T-helper 9 cell (primary cell): ENCODE results near the gene PTPRF.
A peak's percentile ranks its signal among the peaks of the same experiment; 100 is the strongest.

Experiments
- DNase-seq: peaks from one replicate; pipeline ENCODE4 v3.0.0-alpha.2; 2020

The PTPRF gene

DNA sequence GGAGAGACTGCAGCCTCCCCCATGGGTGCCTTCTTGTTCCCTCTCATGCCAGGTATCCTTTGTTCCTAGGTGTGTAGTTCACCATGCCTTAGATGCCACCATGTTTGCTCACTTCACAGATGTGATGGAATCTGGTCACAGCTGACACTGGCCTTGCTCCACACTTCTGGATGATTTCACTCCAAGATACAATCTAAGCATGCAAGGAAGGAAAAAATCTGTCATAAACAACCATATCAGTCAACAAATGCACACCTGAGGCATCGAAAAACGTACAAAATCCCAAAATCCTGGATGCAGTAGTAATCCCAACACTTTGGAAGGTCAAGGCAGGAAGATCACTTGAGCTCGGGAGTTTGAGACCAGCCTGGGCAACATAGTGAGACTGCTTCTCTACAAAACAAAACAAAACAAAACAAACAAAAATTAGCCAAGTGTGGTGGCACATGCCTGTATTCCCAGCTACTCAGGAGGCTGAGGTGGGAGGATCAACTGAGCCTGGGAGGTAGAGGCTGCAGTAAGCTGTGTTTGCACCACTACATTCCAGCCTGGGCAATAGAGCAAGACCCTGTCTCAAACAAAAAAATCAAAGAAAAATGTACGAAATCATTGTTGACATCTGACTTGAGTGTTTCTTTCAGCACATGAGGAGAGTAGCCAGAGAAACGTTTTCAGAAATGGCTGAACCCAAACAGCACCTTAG lies 17.1 kb upstream of the PTPRF start:
- no peak for DNase-seq

DNA sequence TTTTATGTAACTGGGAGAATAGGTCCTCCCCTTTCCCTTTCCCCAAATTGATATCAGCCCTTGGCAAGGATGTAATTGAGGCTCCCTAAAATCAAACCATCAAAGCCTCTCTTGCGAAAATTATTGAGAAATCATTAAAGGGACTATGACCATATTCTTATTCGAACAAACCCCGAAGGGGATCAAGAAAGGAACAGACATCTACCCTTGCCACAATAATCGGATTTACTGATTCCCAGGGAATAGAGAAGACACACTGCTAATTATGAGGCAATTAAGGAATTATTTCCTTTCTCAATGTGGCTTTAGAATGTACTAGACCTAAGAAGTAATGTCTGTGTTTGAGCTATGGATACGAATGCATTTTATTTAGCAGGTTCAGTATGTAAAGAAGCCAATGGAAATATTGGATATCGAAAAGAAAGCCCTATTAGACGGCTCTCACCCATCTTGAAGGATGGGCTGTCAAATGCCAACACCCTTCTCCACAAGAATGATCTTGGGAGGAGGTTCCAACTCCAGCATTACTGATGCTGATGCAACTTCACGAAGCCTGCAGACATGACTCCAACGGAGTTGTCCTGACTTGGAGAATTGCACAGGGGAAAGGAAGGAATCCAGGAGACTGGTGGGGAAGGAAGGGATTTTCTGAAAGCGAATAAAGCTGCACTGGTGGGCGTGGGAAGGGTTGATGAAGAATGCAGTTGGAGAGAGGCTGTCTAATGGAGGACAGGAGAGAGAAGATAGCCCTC lies 11.6 kb upstream of the PTPRF start:
- DNase-seq: no peak

GRCh38 chr1:43520100-43520778 lies 10.4 kb upstream of the PTPRF start:
- DNase-seq: no peak

GRCh38 chr1:43521078-43521477 lies 9.6 kb upstream of the PTPRF start:
- DNase-seq: no peak

GRCh38 chr1:43521756-43522155 lies 8.9 kb upstream of the PTPRF start:
- no peak for DNase-seq

- DNase-seq: no peak
Observed at GRCh38 chr1:43522431-43522775, 8.3 kb upstream of the PTPRF start.

GRCh38 chr1:43522776-43523480 lies 7.8 kb upstream of the PTPRF start:
- DNase-seq: no peak

GRCh38 chr1:43524804-43525203 lies 5.9 kb upstream of the PTPRF start:
- DNase-seq: no peak

GRCh38 chr1:43526002-43526401 lies 4.7 kb upstream of the PTPRF start:
- DNase-seq: no peak

DNA sequence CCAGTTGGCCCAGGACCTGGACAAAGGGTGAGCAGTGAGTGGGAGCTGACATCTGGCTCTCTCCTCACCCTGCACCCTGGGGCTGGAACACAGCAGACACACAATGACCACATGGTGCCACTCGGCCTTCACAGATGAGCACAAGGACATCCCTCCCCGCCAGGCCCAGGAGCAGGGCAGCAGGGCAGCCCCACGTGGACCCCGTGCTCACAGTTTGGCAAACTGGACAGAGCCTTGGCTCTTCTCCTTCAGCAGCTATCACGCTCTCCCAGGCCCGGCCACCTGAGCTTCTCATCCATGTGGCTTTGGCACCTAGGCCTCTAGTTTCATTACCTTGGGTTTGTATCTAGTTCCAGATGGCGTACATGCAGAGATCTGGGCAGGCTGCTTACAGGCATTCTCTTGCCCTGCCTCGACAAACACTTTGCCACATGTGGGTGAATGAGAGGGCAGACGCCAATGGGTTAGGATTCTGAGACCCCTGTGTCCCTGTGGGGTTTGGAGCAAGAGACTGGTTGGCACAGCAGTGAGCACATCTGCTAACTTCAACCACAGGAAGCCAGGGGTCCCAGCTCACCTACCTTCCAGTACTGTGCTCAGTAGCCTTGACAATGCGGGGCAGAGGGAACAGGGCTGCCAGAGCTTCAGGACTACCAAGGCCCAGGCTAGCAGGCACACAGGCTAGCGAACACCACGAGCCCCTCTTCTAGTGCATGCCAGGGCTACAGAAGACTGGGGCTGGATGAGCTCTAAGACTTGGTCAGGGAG lies 3.4 kb upstream of the PTPRF start:
- DNase-seq: no peak

GRCh38 chr1:43529206-43529731 lies 1.4 kb upstream of the PTPRF start:
- peak; percentile 82 for DNase-seq

DNA sequence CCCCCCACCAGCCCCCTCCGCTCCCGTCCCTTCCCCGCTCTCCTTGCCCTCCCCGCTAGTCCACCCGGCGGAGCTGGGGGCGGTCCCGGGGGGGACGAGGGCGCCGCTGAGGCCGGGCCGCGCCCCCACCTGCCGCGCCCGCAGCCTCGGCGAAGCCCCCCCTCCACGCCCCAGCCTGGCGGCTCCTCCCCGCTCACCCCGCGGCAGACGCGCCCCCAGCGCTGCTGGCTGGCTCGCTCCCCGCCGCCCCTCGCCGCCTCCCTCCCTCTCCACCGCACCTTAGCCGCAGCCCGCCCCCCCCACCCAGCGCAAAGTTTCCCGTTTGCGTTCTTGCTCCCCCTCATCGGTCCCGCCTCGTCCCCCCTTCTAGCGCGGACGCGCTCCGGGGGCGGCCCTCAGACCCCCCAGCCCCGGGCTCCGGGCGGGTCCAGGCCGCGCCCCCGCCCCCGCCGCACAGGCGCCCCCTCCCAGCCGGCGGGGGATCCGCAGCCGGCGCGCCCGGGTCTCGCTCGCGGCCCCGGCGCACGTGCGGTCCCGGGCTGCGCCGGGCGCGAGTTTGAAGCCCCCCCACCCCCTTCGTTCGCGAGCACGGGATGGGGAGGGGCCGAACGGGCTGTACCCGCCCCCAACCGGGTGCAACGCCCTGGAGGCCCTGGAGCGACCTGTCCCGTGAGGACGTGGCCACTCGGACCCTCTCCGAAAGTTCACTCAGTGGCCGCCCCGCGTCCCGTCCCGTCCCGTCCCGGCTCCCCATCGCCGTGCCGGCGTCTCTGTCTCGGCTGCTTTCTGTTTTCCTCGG lies 623 bp downstream of the PTPRF start:
- no peak for DNase-seq

GRCh38 chr1:43531906-43532584 lies 1.4 kb downstream of the PTPRF start:
- no peak for DNase-seq

DNA sequence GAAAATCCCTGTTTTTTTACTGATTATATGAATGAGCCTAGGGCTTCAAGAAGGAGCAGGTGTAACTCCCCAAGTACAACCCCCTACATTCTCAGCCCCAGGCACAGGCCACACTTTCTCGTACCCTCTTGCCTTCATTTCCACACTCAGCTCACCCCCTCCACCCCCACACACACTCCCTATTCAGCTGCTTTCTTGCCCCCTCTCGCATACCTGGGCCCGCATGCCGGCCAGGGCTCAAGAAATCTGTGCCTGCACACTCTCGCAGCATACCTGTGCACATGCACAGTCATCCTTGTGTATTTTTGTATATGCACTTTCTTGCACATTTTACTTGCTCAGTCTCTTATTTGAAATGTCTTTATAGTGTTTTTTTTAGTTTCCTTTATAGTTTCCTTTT lies 2.0 kb downstream of the PTPRF start:
- no peak for DNase-seq

- no peak for DNase-seq
Observed at GRCh38 chr1:43533584-43533983, 2.9 kb downstream of the PTPRF start.

DNA sequence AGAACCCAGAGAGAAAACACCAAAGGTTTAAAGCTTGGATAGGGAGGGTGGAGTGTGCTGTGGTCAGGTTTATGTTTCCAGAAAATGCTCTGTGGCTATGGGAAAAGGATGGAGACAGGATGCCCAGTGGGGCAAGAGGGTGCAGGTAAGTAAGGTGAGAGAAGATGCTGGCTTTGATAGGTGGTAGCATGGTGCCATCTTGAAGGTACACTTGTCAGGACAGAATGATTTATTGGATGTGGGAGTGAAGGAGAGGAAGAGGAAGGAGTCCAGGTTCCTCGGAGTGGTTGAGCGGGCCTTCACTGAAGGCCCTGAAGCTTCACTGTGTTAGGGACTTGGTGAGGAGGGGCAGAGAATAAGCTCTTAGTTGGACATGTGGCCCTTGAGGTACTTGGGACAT lies 3.6 kb downstream of the PTPRF start:
- DNase-seq: no peak

- no peak for DNase-seq
Observed at GRCh38 chr1:43536196-43536863, 5.6 kb downstream of the PTPRF start.

DNA sequence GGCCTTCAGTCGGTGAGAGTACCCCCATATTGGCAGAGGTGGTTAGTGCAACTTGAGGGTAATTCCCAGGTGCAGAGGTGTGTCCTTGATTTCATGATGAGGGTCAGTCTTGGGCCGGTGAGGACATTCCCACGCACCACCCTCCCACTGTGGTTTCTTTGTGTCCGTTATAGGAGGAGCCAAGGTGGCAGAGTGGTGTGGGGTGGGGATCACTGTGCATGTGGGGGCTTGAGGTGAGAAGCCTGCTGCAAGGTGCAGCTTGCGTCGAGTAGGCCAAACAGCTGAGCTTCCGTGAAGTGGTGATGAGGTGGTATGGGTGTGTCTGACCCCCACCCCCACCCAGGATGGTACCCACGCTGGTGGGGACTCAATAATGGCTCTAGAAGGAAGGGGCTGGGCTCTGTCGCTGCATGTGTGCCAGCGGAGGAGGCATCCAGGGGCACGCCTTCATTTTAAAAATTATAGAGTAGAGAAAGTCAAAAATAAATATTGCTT lies 6.2 kb downstream of the PTPRF start:
- no peak for DNase-seq

DNA sequence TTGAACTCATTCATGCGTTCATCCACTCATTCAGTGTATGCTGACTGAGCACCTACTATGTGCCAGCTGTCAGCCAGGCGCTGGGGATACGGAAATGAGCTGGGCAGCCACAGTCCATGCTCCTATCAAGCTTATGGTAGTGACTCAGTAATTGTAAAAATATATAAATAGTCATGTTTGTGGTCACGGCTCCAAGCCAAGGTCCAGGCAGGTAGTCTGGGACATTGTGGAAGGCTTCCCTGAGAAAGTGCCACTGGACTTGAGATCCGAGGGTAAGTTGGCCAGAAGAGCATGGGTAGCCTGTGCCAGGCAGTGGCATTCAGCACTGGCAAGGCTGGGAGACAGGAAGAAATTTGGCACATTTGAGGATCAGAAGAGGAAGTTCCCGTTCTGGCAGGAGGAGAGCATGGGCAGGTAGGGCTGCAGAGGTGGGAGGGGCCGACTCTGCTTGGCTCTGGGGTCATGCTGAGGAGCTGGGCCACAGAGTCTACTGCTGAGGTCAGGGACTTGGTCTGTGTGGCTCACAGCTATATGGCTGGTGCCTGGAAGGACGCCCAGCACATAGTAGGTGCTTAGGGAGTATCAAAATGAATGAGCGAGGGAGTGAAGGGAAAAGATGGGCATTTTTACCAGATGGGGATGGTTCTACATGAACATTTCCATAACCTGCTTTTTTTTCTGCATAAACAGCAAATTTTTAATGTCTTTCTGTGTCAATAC lies 6.9 kb downstream of the PTPRF start:
- DNase-seq: no peak

- no peak for DNase-seq
Observed at GRCh38 chr1:43538143-43538487, 7.4 kb downstream of the PTPRF start.
